Cardiac fibroblast (primary cell): ENCODE data around the gene IGFBP4.

Experiments used
- DNase-seq, 2 donors: peaks; one replicate each; pipeline versions ENCODE4 v3.0.0 to v3.0.0-alpha.2; 2010; ENCODE audit warnings: low read depth in 2 of 2
- H3K4me3 ChIP-seq, 2 donors: replicated peaks in 1 of 2; 1 replicate in 1 of 2; 2 replicates in 1 of 2; pipeline ENCODE4 v1.5.1; 2011; ENCODE audit warnings: low read depth in 2 of 2, low read length in 2 of 2, mild to moderate bottlenecking in 2 of 2, moderate library complexity in 1 of 2
- TF ChIP-seq, protein P1 (sequence below): IDR thresholded peaks from one replicate; pipeline ENCODE4 v1.5.1; 2011; ENCODE audit warnings: low read depth, mild to moderate bottlenecking, low read length, inconsistent platforms

IGFBP4 gene

DNA sequence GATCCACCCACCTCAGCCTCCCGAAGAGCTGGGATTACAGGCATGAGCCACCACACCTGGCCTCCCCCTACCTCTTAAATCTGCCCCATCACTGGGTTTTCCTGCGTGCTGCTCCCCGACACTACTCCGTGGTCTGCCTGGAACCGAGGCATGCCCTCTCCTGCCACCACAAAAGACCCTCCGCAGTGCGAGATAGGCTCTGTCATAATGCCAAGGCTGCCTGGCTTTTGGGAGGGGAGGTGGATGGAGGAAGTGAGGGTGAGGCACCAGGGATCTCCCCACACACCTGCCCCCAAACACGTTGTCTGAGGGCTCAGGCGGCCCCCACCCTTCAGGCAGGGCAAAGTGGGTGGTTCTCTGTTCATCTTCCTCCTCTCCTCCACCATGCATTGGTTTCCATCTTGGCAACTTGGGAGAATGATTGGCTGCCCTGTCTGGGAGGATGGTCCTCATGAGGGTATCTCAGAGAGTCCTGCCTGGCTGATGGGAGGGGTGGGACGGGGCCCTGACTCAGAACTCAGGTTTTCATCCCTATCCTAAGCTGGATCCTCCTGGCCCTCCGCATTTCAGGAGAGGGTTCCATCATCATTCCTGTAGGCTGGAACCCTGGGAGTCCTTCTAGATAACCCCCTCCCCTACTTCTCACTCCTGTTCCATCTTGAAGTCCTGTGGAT is 23.2 kb downstream of the IGFBP4 start:
- TF ChIP-seq, protein P1, sequence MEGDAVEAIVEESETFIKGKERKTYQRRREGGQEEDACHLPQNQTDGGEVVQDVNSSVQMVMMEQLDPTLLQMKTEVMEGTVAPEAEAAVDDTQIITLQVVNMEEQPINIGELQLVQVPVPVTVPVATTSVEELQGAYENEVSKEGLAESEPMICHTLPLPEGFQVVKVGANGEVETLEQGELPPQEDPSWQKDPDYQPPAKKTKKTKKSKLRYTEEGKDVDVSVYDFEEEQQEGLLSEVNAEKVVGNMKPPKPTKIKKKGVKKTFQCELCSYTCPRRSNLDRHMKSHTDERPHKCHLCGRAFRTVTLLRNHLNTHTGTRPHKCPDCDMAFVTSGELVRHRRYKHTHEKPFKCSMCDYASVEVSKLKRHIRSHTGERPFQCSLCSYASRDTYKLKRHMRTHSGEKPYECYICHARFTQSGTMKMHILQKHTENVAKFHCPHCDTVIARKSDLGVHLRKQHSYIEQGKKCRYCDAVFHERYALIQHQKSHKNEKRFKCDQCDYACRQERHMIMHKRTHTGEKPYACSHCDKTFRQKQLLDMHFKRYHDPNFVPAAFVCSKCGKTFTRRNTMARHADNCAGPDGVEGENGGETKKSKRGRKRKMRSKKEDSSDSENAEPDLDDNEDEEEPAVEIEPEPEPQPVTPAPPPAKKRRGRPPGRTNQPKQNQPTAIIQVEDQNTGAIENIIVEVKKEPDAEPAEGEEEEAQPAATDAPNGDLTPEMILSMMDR = no peak
- peak; percentile 52 for DNase-seq
- H3K4me3 ChIP-seq = no peak overlapping the region

DNA sequence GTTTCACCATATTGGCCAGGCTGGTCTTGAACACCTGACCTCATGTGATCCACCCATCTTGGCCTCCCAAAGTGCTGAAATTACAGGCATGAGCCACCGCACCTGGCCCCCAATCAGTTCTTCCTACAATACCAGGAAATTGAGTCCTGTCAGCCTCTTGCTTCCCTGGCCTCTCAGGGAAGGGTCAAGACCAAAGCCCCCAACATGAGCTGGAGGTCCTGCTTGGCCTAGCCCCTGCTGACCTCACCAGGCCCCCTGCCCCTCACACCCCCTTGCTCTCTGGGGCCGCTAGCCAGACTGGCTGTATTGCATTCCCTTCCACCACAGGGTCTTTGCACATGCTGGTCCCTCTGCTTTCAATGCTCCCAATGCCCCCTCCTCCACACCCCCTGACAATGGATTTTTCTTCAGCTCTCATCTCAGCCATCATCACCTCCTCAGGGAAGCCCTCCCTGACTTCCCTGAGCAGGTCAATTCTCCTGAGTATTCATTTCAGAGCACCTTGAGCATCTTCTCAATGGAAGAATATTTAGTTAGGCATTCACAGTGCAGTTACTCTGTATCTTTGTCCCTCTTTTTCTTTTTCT is 24.1 kb downstream of the IGFBP4 start:
- DNase-seq = peak in 1 of 2 donors; percentile 41
- H3K4me3 ChIP-seq = no peak overlapping the region
- TF ChIP-seq, protein P1 = no peak

DNA sequence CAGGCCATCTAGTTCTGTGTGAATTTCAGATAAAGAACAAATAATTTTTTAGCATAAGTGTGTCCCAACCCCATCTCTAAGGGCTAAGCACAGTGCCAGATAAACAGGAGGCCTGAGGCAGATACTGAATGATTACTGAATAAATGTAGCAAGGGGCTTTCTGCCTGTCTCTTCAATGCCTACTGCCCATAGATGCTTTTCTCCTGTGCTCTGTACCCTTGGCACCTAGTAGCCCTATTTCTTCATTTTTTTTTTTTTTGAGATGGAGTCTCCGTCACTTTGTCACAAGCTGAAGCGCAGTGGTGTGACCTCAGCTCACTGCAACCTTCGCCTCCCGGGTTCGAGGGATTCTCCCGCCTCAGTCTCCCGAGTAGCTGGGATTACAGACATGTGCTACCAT is 25.3 kb downstream of the IGFBP4 start:
- no peak for DNase-seq
- TF ChIP-seq, protein P1 = no peak
- H3K4me3 ChIP-seq = no peak overlapping the region

DNA sequence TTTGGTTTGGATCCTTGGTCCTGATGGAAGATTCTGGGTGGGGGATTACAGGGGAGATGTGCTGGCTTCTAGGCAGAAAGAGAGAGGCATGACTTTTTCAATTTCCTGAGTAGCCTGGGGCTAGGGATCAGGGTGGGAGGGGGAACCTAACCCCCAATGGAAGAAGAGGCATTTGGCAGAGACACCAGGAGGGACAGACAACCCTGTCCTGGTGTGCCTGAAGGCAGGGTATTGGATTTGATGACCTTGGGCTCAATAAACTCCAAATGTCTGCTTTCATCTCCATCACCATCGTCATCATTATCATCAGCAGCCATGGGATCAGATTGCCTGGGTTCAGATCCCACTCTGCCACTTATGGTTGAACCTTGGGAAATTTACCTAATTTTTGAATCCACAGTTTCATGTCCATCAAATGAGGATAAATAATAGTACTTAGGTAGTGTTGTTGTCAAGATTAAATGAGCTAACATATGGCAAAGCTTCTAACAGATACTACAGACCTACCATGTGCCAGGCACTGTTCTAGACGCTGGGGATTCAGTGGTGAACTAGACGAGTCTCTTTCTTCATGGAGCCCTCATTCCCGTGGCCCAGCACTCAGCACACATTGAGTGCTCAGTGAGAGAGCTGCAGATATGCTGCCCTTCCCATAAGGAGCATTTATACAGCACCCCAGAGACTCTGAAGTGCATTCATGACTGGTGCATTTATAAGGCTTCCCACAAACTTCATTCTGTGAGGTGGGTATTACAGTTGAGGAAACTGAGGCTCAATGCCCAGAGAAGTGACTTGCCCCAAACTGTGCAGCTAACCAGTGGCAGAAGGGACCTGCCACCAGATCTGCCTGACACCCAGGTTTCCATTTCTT is 26.8 kb downstream of the IGFBP4 start:
- peak in 1 of 2 donors; percentile 45 for DNase-seq
- TF ChIP-seq, protein P1 = no peak
- no peak overlapping the region for H3K4me3 ChIP-seq

DNA sequence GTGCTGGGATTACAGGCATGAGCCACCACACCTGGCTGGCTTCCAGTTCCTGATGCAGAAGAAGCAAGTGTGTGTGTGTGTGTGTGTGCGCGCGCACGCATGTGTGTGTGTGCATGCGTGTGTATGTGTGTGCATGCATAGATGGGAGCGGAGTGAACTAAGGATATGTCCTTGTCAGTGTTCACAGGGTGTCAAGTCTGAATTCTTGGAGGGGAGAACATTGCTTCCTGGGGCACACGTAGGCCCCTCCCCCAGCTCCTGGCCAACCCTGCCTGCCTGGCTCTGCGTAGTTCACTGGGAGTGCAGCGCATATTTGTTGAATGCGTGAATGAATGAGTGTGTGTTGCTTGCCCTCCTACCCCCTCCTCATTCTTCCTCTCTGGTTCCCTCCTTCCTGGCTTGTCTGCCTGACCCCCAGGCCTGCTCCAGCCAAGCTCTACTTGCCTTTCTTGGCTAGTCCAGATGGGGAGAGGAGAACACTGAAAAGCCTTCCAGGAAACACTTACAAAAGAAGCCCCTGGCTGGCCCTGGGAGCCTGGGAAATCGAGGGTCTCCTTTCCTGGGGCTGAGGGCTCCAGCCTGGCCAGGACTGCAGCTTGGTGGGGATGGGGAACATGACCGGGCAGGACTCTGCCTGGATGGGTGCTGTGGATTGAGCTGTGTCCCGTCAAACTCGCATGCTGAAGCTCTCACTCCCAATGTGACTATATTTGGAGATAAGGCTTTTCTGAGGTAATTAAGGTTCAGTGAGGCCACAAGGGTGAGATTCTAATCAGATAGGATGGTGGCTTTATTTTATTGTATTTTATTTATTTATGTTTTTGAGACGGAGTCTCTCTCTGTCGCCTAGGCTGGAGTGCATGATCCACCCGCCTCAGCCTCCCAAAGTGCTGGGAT is 27.9 kb downstream of the IGFBP4 start:
- peak; percentile 59 to 84 for DNase-seq
- TF ChIP-seq, protein P1 = no peak
- no peak overlapping the region for H3K4me3 ChIP-seq
